Muscle of leg (tissue), 11 donors: ENCODE data around the gene WDR27. TPM values are rescaled to one million over a fixed set of nuclear protein-coding genes. Genes with fewer than 3 reads are reported as not detected.

ENCODE experiments used
- DNase-seq: peaks from one replicate; pipeline ENCODE4 v3.0.0; 2013
- H3K27ac ChIP-seq: one replicate; pipeline ENCODE4 v1.5.1; 2013; ENCODE audit warnings: mild to moderate bottlenecking, low read length, control low read depth
- H3K27me3 ChIP-seq: one replicate; pipeline ENCODE4 v1.6.1; 2013; ENCODE audit warnings: low read length; ENCODE audit not compliant: control insufficient read depth, insufficient read depth
- H3K36me3 ChIP-seq: one replicate; pipeline ENCODE4 v1.6.1; 2013; ENCODE audit warnings: low read length; ENCODE audit not compliant: control insufficient read depth, insufficient read depth
- H3K4me1 ChIP-seq: one replicate; pipeline ENCODE4 v1.6.1; 2013; ENCODE audit warnings: low read length; ENCODE audit not compliant: control insufficient read depth, insufficient read depth
- H3K4me3 ChIP-seq: one replicate; pipeline ENCODE4 v1.5.1; 2013; ENCODE audit warnings: low read length, control low read depth
- H3K9me3 ChIP-seq: replicated peaks from 2 replicates; pipeline ENCODE4 v1.6.1; 2013; ENCODE audit warnings: low read depth, low read length; ENCODE audit not compliant: control insufficient read depth
- WGBS: methylation state at CpG from one replicate; pipeline ENCODE4 v1.1.5; 2013; ENCODE audit warnings: missing lambda C conversion rate; ENCODE audit not compliant: insufficient coverage; 5-methylcytosine and 5-hydroxymethylcytosine counted together
- polyA plus RNA-seq, 8 donors: library from polyadenylated mRNA; unstranded; fragments of 120-200 nt; gene quantifications; one replicate each; pipeline versions ENCODE4 v1.2.1 to v1.2.3, GENCODE V29; 2013; ENCODE audit warnings: inconsistent platforms in 1 of 8, low replicate concordance in 1 of 8; ENCODE audit not compliant: insufficient read length in 8 of 8, insufficient read depth in 1 of 8
- total RNA-seq: library from RNA; stranded (reverse); fragments of 120-200 nt; gene quantifications from one replicate; pipeline ENCODE4 v1.2.4, GENCODE V29; 2013

The WDR27 gene
- total and polyA plus RNA-seq, 9 donors = 21.5 to 49.4 (median 30.3) TPM

DNA sequence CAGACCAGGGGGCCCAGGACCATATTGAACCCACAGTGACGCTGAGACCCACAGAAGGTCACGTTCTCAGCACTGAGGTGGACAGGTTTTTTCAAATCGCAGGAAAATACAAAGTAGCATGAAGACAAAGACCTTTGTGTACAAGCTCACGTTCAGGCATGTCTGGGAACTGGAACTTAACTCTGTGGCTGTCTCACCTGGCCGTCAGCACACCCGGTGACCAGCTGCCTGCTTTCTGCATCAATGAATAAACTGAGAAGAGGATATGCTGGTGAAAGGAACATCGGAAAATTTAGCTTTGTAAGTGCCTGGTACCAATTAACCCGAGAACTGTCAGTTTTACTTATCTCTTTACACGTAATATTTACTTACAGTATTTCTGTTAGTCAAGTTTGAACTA is 36.5 kb downstream of the WDR27 start:
- no peaks in the 10 kb centered on the region for H3K9me3 ChIP-seq
- H3K27me3 ChIP-seq = no peaks in the 10 kb centered on the region
- no peak overlapping the region for H3K27ac ChIP-seq
- H3K36me3 ChIP-seq = peaks cover 58% of the 10 kb centered on the region
- DNase-seq = no peak
- no peaks in the 10 kb centered on the region for H3K4me1 ChIP-seq
- WGBS = 84% methylated on average over 4 of the region's 9 CpGs
- no peak overlapping the region for H3K4me3 ChIP-seq

DNA sequence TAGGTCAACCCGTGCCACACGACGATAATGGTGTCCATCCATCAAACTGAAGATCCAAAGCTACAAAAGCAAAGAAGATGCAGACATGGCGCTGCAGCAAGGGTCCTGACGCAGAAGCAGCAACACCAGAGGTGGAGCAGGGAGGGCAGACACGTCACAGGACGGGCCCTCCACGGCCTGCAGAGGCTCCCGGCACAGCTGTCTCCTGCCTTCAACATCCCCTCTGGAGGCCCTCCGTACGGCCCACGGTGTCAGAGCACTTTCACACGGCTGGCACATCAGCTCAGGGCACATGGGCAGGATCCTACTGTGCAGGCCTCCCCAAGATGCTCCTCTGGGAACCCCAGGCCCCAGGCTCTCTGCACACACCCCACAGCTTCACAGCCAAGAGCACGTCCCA is 37.6 kb downstream of the WDR27 start:
- H3K27ac ChIP-seq = no peak overlapping the region
- no peaks in the 10 kb centered on the region for H3K9me3 ChIP-seq
- H3K36me3 ChIP-seq = peaks cover 61% of the 10 kb centered on the region
- no peaks in the 10 kb centered on the region for H3K4me1 ChIP-seq
- no peak overlapping the region for H3K4me3 ChIP-seq
- H3K27me3 ChIP-seq = no peaks in the 10 kb centered on the region
- no peak for DNase-seq
- 87% methylated on average over 13 of the region's 14 CpGs for WGBS

DNA sequence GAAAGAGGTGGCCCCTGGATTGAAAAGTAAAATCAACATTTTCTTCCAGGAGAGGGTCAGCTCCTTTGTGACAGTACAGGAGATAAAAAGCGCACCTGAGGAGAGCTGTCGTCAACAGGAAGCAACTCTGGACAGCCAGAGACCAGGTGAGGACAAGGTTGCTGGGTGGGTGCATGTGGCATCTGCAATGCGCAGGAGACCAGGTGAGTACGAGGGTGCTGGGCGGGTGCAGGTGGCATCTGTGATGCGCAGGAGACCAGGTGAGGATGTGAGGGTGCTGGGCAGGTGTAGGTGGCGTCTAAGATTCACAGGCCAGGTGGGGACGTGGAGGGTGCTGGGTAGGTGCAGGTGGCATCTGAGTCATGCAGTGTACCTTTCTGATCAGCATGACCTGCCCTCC is 38.4 kb downstream of the WDR27 start:
- Histone ChIP-seq H3K27me3 (no peaks in the 10 kb centered on the region), H3K36me3 (peaks cover 64% of the 10 kb centered on the region), H3K4me3 (no peak overlapping the region), H3K27ac (no peak overlapping the region), H3K9me3 (no peaks in the 10 kb centered on the region), H3K4me1 (no peaks in the 10 kb centered on the region)
- 95% methylated on average over 8 of the region's 8 CpGs for WGBS
- DNase-seq = no peak

DNA sequence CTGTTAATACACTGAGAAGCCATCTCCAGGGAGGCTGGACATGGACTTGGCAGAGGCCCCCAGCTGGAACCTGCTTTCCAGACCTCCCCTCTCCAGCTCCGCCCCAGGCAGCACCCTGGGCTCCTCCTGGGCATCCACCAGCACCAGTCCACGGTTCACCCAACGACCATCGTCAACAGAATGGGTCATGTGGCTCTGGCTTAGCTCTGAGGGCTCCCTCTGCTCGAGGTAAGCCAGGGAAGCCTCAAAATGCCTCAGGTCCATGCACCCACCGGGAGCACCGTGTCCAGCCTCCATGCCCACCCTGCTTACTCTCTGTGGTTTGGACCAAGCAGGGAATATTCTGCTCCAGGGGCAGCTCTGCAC is 40.5 kb downstream of the WDR27 start:
- no peak overlapping the region for H3K27ac ChIP-seq
- WGBS = 93% methylated on average over 6 of the region's 7 CpGs

DNA sequence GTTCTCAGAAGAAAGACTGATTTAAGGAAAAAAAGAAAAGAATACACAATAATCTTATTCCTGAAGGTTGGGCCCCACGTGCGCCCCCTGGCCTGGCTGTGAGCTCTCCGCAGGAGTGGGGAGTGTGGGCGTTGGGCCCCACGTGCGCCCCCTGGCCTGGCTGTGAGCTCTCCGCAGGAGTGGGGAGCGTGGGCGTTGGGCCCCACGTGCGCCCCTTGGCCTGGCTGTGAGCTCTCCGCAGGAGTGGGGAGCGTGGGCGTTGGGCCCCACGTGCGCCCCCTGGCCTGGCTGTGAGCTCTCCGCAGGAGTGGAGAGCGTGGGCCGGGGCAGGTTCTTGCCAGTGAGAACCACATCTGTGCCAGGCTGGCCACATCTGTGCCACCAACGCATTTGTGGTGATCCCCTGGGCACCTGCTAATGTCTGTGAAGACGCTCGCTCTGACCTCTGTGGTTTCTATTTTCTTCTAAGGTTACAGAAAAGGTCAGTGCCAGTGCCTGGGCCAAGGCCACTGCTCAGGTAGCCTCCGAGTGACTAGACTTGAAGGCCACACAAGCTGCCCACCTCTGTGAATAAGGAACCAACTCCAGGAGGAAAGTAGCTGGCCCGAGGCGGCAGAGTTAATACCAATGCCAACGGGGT is 41.0 kb downstream of the WDR27 start:
- Histone ChIP-seq H3K27ac (no peak overlapping the region), H3K36me3 (peaks cover 68% of the 10 kb centered on the region), H3K27me3 (no peaks in the 10 kb centered on the region), H3K4me3 (no peak overlapping the region), H3K9me3 (no peaks in the 10 kb centered on the region), H3K4me1 (no peaks in the 10 kb centered on the region)
- DNase-seq = no peak
- 91% methylated on average over 14 of the region's 26 CpGs for WGBS

More for the DNA sequence above, 40.5 kb downstream of the WDR27 start:
- H3K27me3 ChIP-seq = no peaks in the 10 kb centered on the region
- no peak for DNase-seq
- H3K36me3 ChIP-seq = peaks cover 64% of the 10 kb centered on the region
- H3K4me3 ChIP-seq = no peak overlapping the region
- H3K9me3 ChIP-seq = no peaks in the 10 kb centered on the region
- no peaks in the 10 kb centered on the region for H3K4me1 ChIP-seq

DNA sequence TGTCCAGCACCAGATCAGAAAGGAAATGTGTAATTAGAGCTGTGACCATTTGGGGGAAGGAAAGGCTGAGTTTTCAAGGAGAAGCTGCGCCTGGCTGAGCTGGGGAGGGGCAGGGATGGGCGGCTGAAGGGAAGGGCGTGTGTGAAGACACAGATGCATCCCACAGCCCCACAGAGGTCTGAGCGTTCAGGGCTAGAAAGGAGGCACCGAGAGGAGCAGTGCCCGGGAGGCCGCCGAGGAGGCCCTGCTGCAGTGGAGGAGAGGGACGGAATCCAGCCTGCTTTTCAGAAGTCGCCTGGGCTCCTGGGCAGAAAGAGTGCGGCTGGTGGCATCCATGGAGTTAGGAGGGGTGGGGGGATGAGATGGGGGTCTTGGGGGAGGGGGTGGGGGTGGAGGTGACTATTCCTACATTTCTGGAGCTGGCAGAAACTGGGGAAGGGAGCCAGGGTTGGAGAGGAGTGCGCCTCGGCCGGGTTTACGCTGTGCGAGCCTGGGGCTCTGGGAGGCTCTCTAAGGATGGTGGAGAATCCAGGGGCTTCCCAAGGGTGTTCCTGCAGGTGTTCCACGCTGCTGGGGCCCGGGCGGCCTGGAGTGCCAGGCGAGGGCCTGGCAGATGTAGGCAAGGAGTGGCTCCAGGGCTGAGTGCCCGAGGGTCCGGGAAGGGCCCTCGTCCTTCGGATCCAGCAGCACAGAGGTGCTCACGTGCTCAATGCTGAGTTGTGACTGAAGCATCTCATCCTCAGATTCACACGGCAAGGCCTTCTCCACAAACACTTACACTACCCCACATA is 41.8 kb downstream of the WDR27 start:
- peaks cover 62% of the 10 kb centered on the region for H3K36me3 ChIP-seq
- no peak overlapping the region for H3K4me3 ChIP-seq
- H3K9me3 ChIP-seq = no peaks in the 10 kb centered on the region
- no peak for DNase-seq
- peaks cover 5% of the 10 kb centered on the region for H3K4me1 ChIP-seq
- no peak overlapping the region for H3K27ac ChIP-seq
- H3K27me3 ChIP-seq = no peaks in the 10 kb centered on the region
- 91% methylated on average over 17 of the region's 26 CpGs for WGBS

DNA sequence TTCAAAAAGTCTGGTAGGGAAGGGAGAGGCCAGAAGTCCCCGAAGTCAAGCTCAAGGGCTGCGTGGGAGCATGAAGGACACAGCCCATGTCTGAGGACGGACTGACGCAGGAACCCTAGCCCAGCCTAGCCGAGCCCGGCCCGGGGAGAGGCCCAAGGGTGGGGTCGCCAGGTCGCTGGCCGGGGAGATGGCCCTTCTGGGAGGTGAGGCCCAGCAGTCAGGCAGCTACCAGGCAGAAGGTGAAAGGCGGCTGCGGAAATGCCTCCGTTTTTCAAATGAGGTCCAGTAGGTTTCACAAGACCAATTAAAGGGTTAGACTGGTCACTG is 44.6 kb downstream of the WDR27 start:
- Histone ChIP-seq H3K27ac (no peak overlapping the region), H3K27me3 (no peaks in the 10 kb centered on the region), H3K4me1 (peaks cover 5% of the 10 kb centered on the region), H3K9me3 (no peaks in the 10 kb centered on the region), H3K36me3 (peaks cover 49% of the 10 kb centered on the region), H3K4me3 (no peak overlapping the region)
- 91% methylated on average over 13 of the region's 13 CpGs for whole genome bisulfite sequencing
- DNase-seq = no peak

DNA sequence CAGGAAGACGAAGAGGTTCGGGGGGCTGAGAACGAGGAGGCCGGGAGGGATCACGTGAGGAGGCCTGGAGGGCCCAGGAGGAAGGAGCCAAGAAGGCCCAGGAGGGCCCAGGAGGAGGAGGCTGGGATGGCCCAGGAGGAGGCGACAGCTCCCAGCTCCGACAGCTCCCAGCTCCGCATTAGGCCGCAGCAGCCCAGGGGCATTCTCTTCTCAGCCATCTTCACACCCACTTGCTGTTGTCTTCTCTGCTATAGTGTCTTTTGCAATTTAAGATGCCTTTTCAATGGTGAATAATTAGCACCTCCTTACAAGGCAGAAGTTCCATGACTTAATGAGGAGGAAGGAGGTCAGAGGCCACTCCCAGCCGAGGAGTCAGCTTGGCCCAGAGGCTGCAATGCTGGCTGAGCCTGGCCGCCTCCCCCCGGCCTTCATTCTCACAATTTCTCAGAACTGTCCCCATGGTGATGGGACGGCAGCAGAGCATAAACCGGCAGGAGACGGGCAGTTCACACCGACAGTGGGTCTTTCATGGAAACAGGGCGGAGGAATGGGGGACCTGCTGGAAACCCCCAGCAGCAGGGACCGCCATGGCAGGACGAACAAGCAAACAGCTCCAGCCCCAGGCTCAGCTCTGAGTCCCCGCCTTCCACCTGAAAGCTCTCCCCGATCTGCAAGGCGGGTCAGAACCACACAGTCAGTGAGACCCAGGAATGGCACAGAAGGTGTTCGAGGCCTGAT is 45.1 kb downstream of the WDR27 start:
- no peak for DNase-seq
- peaks cover 5% of the 10 kb centered on the region for H3K4me1 ChIP-seq
- no peak overlapping the region for H3K27ac ChIP-seq
- 92% methylated on average over 16 of the region's 23 CpGs for WGBS
- no peaks in the 10 kb centered on the region for H3K9me3 ChIP-seq
- no peaks in the 10 kb centered on the region for H3K27me3 ChIP-seq
- peaks cover 47% of the 10 kb centered on the region for H3K36me3 ChIP-seq
- H3K4me3 ChIP-seq = no peak overlapping the region

DNA sequence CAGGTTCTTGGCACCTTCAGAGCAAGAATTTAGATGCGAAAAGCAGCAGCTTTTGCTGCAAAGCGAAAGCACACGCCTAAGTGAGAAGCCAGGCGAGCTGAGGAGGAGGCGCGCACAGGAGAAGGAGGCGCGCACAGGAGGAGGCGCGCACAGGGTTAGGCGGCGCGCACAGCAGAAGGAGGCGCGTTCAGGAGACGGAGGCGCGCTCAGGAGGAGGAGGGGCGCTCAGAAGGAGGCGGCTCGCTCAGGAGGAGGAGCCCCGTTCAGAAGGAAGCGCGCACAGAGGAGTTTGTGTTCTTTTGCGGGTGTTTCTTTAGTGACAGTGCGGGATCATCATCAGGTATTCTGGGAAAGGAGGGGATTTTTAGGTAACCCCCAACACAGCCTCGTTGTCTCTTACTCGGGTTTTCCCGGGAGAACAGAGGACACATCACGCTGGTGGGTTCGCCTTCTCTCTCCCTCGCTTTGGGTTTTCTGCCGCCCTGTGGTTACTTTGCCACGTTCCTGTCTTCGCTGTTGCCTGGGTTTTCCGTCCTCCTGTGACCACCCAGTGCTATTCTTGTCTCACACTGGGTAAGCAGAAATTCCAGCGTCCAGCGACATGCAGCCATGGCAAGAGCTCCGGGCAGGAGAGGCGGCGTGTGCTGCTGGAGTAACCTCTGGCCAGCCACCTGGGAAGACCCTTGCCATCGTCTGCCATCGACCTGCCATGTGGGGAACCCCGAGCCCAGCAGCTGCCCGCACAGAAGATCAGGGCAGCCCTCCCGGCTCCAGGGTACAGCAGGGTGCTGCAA is 47.0 kb downstream of the WDR27 start:
- WGBS = 54% methylated on average over 46 of the region's 46 CpGs
- H3K9me3 ChIP-seq = no peaks in the 10 kb centered on the region
- DNase-seq = peak; percentile 91
- peak overlapping the region; percentile 87 for H3K27ac ChIP-seq
- peaks cover 5% of the 10 kb centered on the region for H3K4me1 ChIP-seq
- H3K27me3 ChIP-seq = no peaks in the 10 kb centered on the region
- H3K4me3 ChIP-seq = peak overlapping the region; percentile 60
- peaks cover 33% of the 10 kb centered on the region for H3K36me3 ChIP-seq

DNA sequence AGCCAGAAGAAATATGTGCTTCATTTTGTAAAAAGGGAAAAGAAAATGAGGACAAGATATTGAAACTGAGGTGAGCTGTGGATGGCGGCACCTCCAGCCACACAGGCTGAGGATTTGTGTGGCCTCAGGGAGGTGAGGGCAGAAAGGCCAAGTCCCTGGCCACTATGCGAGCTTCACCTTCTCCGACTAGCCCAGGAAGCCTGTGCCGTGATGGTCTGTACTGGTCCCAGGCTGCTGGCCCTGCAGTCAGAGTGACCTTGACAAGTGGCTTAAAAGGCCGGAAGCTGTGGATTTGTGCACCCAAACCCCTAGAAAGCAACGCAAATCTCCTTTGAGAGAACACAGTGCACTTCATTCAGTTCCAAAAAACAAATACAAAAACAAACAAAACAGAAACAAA is 48.1 kb downstream of the WDR27 start:
- H3K27me3 ChIP-seq = no peaks in the 10 kb centered on the region
- 86% methylated on average over 6 of the region's 6 CpGs for WGBS
- no peak overlapping the region for H3K4me3 ChIP-seq
- H3K9me3 ChIP-seq = no peaks in the 10 kb centered on the region
- H3K4me1 ChIP-seq = peaks cover 5% of the 10 kb centered on the region
- H3K27ac ChIP-seq = peak overlapping the region; percentile 6
- DNase-seq = no peak
- peaks cover 23% of the 10 kb centered on the region for H3K36me3 ChIP-seq
